C4-2B (cell line): ENCODE measurements around the gene MAP4K1.

Experiments
- ZFX ChIP-seq: fragments of 450-650 bp; IDR thresholded peaks from 2 replicates; pipeline ENCODE4 v1.6.1; 2017
- TF ChIP-seq, protein P1 (sequence below): fragments of 450-650 bp; conservative IDR thresholded peaks from 2 replicates; pipeline ENCODE4 v1.5.1; 2017; ENCODE audit warnings: mild to moderate bottlenecking

DNA sequence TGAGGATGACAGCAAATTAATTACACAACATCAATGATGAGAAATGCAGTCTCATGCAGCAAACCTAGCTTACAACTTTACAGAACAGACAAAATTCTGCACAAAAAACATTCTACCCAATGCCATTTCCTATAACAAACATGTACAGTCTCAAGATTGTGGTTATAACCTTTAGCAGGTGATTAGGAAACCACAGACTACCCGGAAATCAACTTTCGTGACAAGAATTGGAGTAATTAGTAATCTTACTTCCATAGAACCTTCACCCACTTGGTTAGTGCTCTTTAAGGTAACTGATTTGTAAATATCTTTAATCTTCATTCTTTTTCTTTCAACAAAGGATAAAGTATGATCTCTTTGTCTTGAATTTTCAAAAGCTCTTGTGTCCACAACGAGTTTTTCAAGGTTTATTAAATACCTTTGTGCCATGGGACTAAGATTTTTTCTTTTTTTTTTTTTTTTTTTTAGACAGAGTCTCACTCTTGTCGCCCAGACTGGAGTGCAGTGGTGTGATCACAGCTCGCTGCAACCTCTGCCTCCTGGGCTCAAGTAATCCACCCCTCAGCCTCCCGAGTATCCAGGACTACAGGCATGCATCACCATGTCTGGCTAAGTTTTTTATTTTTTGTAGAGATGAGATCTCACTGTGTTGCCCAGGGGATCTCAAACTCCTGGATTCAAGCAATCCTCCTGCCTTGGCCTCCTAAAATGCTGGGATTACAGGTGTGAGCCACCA lies 78.8 kb downstream of the MAP4K1 start:
- TF ChIP-seq, protein P1, sequence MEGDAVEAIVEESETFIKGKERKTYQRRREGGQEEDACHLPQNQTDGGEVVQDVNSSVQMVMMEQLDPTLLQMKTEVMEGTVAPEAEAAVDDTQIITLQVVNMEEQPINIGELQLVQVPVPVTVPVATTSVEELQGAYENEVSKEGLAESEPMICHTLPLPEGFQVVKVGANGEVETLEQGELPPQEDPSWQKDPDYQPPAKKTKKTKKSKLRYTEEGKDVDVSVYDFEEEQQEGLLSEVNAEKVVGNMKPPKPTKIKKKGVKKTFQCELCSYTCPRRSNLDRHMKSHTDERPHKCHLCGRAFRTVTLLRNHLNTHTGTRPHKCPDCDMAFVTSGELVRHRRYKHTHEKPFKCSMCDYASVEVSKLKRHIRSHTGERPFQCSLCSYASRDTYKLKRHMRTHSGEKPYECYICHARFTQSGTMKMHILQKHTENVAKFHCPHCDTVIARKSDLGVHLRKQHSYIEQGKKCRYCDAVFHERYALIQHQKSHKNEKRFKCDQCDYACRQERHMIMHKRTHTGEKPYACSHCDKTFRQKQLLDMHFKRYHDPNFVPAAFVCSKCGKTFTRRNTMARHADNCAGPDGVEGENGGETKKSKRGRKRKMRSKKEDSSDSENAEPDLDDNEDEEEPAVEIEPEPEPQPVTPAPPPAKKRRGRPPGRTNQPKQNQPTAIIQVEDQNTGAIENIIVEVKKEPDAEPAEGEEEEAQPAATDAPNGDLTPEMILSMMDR: no peak
- TF ChIP-seq ZFX: no peak
